ENCODE measurements around the gene DBET.
"Not testable (repeated sequence)": the region's sequence is repeated elsewhere in the genome, so short reads cannot be mapped to it uniquely, and the experiment has no call there.

DNA sequence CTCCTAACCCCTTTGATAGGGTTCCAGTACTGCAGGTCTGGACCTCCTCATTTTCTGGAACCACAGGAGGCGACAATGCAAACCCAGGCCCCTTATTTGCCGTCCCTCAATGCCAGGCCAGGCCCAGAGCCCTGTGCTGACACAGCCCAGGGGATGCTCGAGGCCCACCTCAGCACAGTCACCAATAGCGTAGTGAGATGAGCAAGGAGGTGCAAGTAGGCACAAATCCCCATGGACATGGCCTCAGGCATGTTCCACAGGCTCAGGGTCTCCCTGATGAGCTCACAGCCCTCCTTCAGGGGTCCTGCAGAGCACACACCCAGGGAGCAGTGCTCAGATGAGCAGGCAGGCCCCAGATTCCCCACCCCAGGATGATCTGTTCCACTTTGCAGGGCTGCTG, 5.3 kb upstream of the DBET start:
- not testable (repeated sequence) for TF ChIP-seq EZH2 (IDR thresholded peaks at IDR 0.05; ENCODE audit: borderline replicate concordance); EZH2phosphoT487 (IDR thresholded peaks at IDR 0.05; ENCODE audit: low read depth, severe bottlenecking, unreplicated experiment)
- TF ChIP-seq, protein P1, sequence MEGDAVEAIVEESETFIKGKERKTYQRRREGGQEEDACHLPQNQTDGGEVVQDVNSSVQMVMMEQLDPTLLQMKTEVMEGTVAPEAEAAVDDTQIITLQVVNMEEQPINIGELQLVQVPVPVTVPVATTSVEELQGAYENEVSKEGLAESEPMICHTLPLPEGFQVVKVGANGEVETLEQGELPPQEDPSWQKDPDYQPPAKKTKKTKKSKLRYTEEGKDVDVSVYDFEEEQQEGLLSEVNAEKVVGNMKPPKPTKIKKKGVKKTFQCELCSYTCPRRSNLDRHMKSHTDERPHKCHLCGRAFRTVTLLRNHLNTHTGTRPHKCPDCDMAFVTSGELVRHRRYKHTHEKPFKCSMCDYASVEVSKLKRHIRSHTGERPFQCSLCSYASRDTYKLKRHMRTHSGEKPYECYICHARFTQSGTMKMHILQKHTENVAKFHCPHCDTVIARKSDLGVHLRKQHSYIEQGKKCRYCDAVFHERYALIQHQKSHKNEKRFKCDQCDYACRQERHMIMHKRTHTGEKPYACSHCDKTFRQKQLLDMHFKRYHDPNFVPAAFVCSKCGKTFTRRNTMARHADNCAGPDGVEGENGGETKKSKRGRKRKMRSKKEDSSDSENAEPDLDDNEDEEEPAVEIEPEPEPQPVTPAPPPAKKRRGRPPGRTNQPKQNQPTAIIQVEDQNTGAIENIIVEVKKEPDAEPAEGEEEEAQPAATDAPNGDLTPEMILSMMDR (IDR thresholded peaks at IDR 0.05; ENCODE audit: poor library complexity): not testable (repeated sequence)
